Breast epithelium (tissue), 3 donors: Measurements from ENCODE around the gene RAET1G.

ENCODE experiments used
- CTCF ChIP-seq, 3 donors: fragments of 450-650 bp; IDR thresholded peaks; one replicate each; pipeline ENCODE4 v1.5.1; 2016 to 2017; ENCODE audit warnings: antibody characterized with exemption in 3 of 3, mild to moderate bottlenecking in 3 of 3, moderate library complexity in 3 of 3
- POLR2AphosphoS5 ChIP-seq, 3 donors: sonication (generic); formaldehyde crosslinking; IDR thresholded peaks; one replicate each; pipeline ENCODE4 v1.6.1; 2017; ENCODE audit warnings: antibody characterized with exemption in 3 of 3

- TF ChIP-seq CTCF (IDR thresholded peaks at IDR 0.05) (no peak), POLR2AphosphoS5 (IDR thresholded peaks at IDR 0.05) (no peak)
Observed at GRCh38 chr6:149907317-149907716, 15.6 kb downstream of the RAET1G start.
